Neural progenitor cell (in vitro differentiated cells): ENCODE results near the gene FOXL3. TPM values are rescaled to one million over a fixed set of nuclear protein-coding genes. Genes with fewer than 3 reads are reported as not detected.

ENCODE experiments used
- DNase-seq: peaks from one replicate; pipeline ENCODE4 v3.0.0-alpha.2; 2016; ENCODE audit warnings: low spot score
- H2AFZ ChIP-seq: fragments of 200-600 bp; sonication (generic); replicated peaks from 2 replicates; pipeline ENCODE4 v1.6.1; 2016; ENCODE audit warnings: antibody characterized with exemption
- H3F3A ChIP-seq: fragments of 200-600 bp; sonication (generic); 2 replicates; pipeline ENCODE4 v1.6.1; 2016; ENCODE audit warnings: antibody characterized with exemption, low read depth
- H3K27ac ChIP-seq: fragments of 200-600 bp; sonication (generic); 2 replicates; pipeline ENCODE4 v1.5.1; 2016; ENCODE audit warnings: mild to moderate bottlenecking
- H3K27me3 ChIP-seq: fragments of 200-600 bp; sonication (generic); 2 replicates; pipeline ENCODE4 v1.6.1; 2016; ENCODE audit warnings: mild to moderate bottlenecking, moderate library complexity
- H3K36me3 ChIP-seq: fragments of 200-600 bp; sonication (generic); 2 replicates; pipeline ENCODE4 v1.5.1; 2016
- H3K4me1 ChIP-seq: fragments of 200-600 bp; sonication (generic); 2 replicates; pipeline ENCODE4 v1.6.1; 2016; ENCODE audit warnings: mixed run types
- H3K4me2 ChIP-seq: fragments of 200-600 bp; sonication (generic); 2 replicates; pipeline ENCODE4 v1.6.1; 2016
- H3K4me3 ChIP-seq: fragments of 200-600 bp; sonication (generic); 2 replicates; pipeline ENCODE4 v1.5.1; 2016
- H3K79me2 ChIP-seq: fragments of 200-600 bp; sonication (generic); 2 replicates; pipeline ENCODE4 v1.6.1; 2016; ENCODE audit warnings: low read depth
- H3K9ac ChIP-seq: fragments of 200-600 bp; sonication (generic); 2 replicates; pipeline ENCODE4 v1.6.1; 2016
- H3K9me3 ChIP-seq: fragments of 200-600 bp; sonication (generic); 2 replicates; pipeline ENCODE4 v1.5.1; 2016; ENCODE audit warnings: low read depth
- H4K20me1 ChIP-seq: fragments of 200-600 bp; sonication (generic); 2 replicates; pipeline ENCODE4 v1.6.1; 2016; ENCODE audit warnings: low read depth
- H3K27ac Mint-ChIP-seq: 3 replicates; pipeline ENCODE4 v1.8.0; 2021; ENCODE audit warnings: mixed read lengths
- H3K27me3 Mint-ChIP-seq: 2 replicates; pipeline ENCODE4 v1.8.0; 2022; ENCODE audit warnings: low read depth, mild to moderate bottlenecking, inconsistent platforms, moderate library complexity, mixed read lengths; ENCODE audit not compliant: insufficient read depth
- H3K36me3 Mint-ChIP-seq: 3 replicates; pipeline ENCODE4 v1.8.0; 2021; ENCODE audit warnings: mixed read lengths
- H3K4me1 Mint-ChIP-seq: 3 replicates; pipeline ENCODE4 v1.8.0; 2021; ENCODE audit warnings: mixed read lengths
- H3K4me3 Mint-ChIP-seq: 3 replicates; pipeline ENCODE4 v1.8.0; 2021; ENCODE audit warnings: mild to moderate bottlenecking, moderate library complexity, mixed read lengths
- H3K9me3 Mint-ChIP-seq: 3 replicates; pipeline ENCODE4 v1.8.0; 2020; ENCODE audit warnings: mixed read lengths
- EZH2 ChIP-seq: fragments of 200-600 bp; sonication (generic); IDR thresholded peaks from 2 replicates; pipeline ENCODE4 v1.6.1; 2017; ENCODE audit warnings: antibody characterized with exemption, mild to moderate bottlenecking, moderate library complexity
- EZH2phosphoT487 ChIP-seq: fragments of 200-600 bp; sonication (generic); IDR thresholded peaks from 2 replicates; pipeline ENCODE4 v1.6.1; 2017; ENCODE audit warnings: antibody characterized with exemption
- total RNA-seq: library from RNA; depleted of rRNA; stranded (reverse); fragments of >200 nt; gene quantifications from 2 replicates; pipeline ENCODE4 v1.2.3, GENCODE V29; 2015; ENCODE audit warnings: low replicate concordance
- TF ChIP-seq, protein P1 (sequence below): fragments of 200-600 bp; sonication (generic); IDR thresholded peaks from 2 replicates; pipeline ENCODE4 v1.5.1; 2017; ENCODE audit warnings: antibody characterized with exemption, mild to moderate bottlenecking

FOXL3 gene
- total RNA-seq, 1 donor from 2014 or later, result not detected

DNA sequence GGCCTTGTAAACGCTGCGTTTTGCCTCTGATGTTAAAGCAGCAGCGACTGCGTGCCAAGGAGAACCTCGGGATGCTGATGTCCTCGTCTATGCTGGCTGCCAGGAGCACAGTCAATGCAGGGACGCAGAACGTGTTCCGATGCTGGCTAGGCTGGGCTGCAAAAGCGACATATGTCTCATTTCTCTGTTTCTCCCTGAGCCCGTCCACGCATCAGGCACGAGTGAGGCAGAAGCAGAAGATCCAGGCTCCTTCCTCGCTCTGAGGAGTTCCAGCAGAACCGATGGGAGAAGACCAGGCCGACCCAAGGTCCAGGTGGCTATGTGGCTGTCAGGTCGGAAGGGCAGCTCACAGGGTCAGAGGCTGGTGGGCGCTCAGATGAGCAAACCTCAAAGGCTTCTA lies 3.7 kb upstream of the FOXL3 start:
- H3K27ac ChIP-seq, result no peak overlapping the region
- H3K4me3 Mint-ChIP-seq, result no peak overlapping the region
- no peaks in the 10 kb centered on the region for H3K4me1 ChIP-seq
- no peak overlapping the region for H3K27ac Mint-ChIP-seq
- H3K4me1 Mint-ChIP-seq, result no peaks in the 10 kb centered on the region
- H3K4me3 ChIP-seq, result no peak overlapping the region
- no peak for DNase-seq
- H3K79me2 ChIP-seq, result no peaks in the 10 kb centered on the region
- H3K27me3 ChIP-seq, result no peaks in the 10 kb centered on the region
- no peaks in the 10 kb centered on the region for H3K9me3 ChIP-seq
- no peaks in the 10 kb centered on the region for H3F3A ChIP-seq
- H3K27me3 Mint-ChIP-seq, result peaks cover 31% of the 10 kb centered on the region
- H2AFZ ChIP-seq, result no peak overlapping the region
- peaks cover 5% of the 10 kb centered on the region for H3K9me3 Mint-ChIP-seq
- H3K36me3 Mint-ChIP-seq, result no peaks in the 10 kb centered on the region
- TF ChIP-seq EZH2 (no peak), EZH2phosphoT487 (no peak)
- TF ChIP-seq, protein P1, sequence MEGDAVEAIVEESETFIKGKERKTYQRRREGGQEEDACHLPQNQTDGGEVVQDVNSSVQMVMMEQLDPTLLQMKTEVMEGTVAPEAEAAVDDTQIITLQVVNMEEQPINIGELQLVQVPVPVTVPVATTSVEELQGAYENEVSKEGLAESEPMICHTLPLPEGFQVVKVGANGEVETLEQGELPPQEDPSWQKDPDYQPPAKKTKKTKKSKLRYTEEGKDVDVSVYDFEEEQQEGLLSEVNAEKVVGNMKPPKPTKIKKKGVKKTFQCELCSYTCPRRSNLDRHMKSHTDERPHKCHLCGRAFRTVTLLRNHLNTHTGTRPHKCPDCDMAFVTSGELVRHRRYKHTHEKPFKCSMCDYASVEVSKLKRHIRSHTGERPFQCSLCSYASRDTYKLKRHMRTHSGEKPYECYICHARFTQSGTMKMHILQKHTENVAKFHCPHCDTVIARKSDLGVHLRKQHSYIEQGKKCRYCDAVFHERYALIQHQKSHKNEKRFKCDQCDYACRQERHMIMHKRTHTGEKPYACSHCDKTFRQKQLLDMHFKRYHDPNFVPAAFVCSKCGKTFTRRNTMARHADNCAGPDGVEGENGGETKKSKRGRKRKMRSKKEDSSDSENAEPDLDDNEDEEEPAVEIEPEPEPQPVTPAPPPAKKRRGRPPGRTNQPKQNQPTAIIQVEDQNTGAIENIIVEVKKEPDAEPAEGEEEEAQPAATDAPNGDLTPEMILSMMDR, result no peak
- H3K36me3 ChIP-seq, result no peaks in the 10 kb centered on the region
- no peak overlapping the region for H3K9ac ChIP-seq
- no peaks in the 10 kb centered on the region for H4K20me1 ChIP-seq
- H3K4me2 ChIP-seq, result no peak overlapping the region

DNA sequence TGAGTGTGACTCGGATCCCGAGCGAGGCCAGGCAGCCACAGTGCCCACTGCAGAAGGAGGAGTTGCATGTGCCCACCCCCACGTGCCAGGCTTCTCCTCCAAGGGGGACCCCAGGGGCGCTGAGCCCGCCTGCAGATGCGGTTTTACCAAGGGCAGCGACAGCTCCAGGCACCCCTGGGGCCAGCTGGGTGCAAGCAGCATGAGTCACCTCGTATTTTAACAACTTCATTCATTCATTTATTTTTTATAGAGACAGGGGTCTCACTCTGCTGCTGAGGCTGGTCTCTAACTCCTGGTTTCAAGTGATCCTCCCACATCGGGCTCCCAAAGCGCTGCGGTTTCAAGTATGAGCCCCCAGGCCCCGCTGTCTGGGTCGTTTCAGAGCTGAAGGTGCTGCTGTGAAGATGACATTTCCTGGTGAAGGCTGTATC lies 1.3 kb upstream of the FOXL3 start:
- no peak overlapping the region for H3K4me3 ChIP-seq
- no peaks in the 10 kb centered on the region for H3K36me3 ChIP-seq
- no peaks in the 10 kb centered on the region for H3F3A ChIP-seq
- no peaks in the 10 kb centered on the region for H3K4me1 Mint-ChIP-seq
- DNase-seq, result no peak
- no peak overlapping the region for H3K27ac Mint-ChIP-seq
- no peak overlapping the region for H3K4me2 ChIP-seq
- H3K4me1 ChIP-seq, result no peaks in the 10 kb centered on the region
- H3K27me3 ChIP-seq, result no peaks in the 10 kb centered on the region
- H3K9me3 Mint-ChIP-seq, result peaks cover 3% of the 10 kb centered on the region
- H2AFZ ChIP-seq, result no peak overlapping the region
- H3K79me2 ChIP-seq, result no peaks in the 10 kb centered on the region
- no peaks in the 10 kb centered on the region for H3K9me3 ChIP-seq
- no peak overlapping the region for H3K4me3 Mint-ChIP-seq
- no peaks in the 10 kb centered on the region for H3K36me3 Mint-ChIP-seq
- no peaks in the 10 kb centered on the region for H4K20me1 ChIP-seq
- H3K27me3 Mint-ChIP-seq, result peaks cover 52% of the 10 kb centered on the region
- H3K9ac ChIP-seq, result no peak overlapping the region
- TF ChIP-seq EZH2phosphoT487 (no peak), EZH2 (no peak)
- TF ChIP-seq, protein P1, result no peak
- H3K27ac ChIP-seq, result no peak overlapping the region

DNA sequence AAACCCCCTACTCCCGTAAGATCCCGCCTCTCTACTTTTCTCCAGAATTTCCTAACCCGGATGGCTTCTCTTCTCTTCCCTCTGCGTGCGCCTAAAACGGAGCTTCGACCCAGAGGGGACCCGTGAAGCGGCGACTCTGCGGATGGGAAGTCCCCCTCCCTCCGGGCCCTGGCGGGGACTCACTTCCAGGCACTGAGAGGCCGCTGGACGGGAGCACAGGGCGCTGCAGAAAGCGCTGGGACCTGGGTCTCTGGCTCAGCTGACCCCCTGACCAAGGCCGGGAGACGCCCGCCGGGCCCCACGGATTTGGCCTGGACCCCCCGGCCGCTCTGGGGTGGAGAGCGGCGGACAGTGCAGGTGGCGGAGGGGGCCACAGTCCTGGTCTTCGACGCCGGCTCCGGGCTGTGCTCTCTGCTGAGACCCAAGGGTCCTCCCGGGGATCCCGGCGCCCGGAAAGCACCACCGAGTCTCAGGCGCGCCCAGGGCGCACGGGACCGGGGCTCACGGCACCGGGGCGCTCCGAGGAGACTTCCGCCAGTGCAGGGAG lies 688 bp upstream of the FOXL3 start:
- no peak for DNase-seq
- Histone ChIP-seq H3K27ac (no peak overlapping the region), H3K9ac (no peak overlapping the region), H3K27me3 (no peaks in the 10 kb centered on the region), H3K79me2 (no peaks in the 10 kb centered on the region), H4K20me1 (no peaks in the 10 kb centered on the region), H3K4me1 (no peaks in the 10 kb centered on the region), H3K9me3 (no peaks in the 10 kb centered on the region), H3K4me2 (no peak overlapping the region), H3K4me3 (no peak overlapping the region), H2AFZ (no peak overlapping the region), H3K36me3 (no peaks in the 10 kb centered on the region), H3F3A (no peaks in the 10 kb centered on the region)
- Mint-ChIP-seq H3K36me3 (no peaks in the 10 kb centered on the region), H3K4me1 (no peaks in the 10 kb centered on the region), H3K4me3 (no peak overlapping the region), H3K27ac (no peak overlapping the region), H3K9me3 (peaks cover 3% of the 10 kb centered on the region), H3K27me3 (peaks cover 54% of the 10 kb centered on the region)
- TF ChIP-seq EZH2 (no peak), EZH2phosphoT487 (no peak)
- TF ChIP-seq, protein P1, result no peak
